Testis (tissue), 2 donors: ENCODE data around the gene KIAA1755.

Experiments
- CTCF ChIP-seq, 3 experiments: fragments of 450-650 bp in 2 of 3; fragments of 200-600 bp in 1 of 3; sonication (generic) in 1 of 3; IDR thresholded peaks; one replicate each; pipeline ENCODE4 v1.5.1; 2016 to 2019; ENCODE audit warnings: antibody characterized with exemption in 3 of 3, mild to moderate bottlenecking in 2 of 3, moderate library complexity in 1 of 3
- POLR2A ChIP-seq: fragments of 450-650 bp; IDR thresholded peaks from one replicate; pipeline ENCODE4 v1.6.1; 2017; ENCODE audit warnings: antibody characterized with exemption, mild to moderate bottlenecking, moderate library complexity

GRCh38 chr20:38252292-38253288 is 7.9 kb downstream of the KIAA1755 start:
- TF ChIP-seq CTCF (IDR thresholded peaks at IDR 0.05) (no peak), POLR2A (no peak)
